ENCODE results near the gene PTPRZ1. TPM values are rescaled to one million over a fixed set of nuclear protein-coding genes. Genes with fewer than 3 reads are reported as not detected.

PTPRZ1 gene
- total RNA-seq, 1 donor from 2014 or later, result not detected

DNA sequence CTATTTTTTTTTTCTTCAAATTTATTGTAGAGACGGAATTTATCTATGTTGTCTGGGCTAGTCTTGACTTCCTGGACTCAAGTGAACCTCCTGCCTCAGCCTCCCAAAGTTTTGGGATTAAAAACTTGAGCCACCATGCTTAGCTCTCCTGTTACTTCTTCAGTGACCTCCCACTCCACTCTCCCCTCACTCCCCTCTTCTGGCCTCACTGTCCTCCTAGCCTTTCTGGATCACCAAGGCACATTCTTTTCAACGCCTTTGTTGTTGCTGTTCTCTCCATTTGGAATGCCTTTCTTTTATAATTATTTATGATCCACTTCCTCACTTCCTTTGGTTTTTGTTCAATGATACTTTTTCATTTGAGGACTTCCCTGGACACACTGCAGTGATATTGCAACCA is 17.9 kb downstream of the PTPRZ1 start:
- intact Hi-C loops (cut with micrococcal nuclease), result no loop called here

DNA sequence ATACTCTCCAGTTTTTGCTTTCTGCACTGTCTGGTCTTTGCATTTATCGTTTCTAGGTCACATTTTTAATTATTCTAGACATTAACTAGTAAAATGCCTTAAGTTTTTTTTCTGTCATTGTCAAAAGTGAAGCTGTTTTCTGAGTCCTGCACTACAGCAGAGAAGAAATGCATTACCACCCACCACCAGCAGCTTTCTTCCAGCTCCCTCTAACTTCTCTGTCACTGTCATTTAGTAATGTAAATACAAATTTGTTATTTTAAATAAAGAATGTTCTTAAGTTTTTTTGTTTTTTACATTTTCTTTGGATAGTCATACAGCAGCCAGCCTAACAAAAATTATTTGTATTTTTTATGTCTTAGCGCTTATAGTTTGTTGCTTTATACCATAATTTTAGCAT is 18.8 kb downstream of the PTPRZ1 start:
- intact Hi-C loops (cut with micrococcal nuclease), result no loop called here

DNA sequence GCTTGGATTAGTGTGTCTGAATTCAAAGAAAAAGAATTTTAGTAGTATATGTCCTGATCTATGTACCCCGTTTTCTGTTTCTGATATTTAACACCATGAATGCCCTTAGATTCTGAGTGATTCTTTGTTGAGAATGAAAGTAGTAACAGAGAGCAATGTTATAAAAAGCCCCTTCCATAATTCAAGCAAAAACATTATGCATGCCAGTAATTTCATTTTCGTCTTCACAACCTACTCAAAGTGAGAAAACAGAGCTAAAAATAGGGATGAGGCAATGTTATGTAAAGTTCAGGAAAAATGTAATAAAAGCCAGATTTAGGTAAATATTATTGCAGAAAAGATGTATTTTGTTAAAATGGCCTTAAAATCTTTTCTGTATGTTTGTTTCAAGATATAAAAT is 28.1 kb downstream of the PTPRZ1 start:
- intact Hi-C loops (cut with micrococcal nuclease), result no loop called here

DNA sequence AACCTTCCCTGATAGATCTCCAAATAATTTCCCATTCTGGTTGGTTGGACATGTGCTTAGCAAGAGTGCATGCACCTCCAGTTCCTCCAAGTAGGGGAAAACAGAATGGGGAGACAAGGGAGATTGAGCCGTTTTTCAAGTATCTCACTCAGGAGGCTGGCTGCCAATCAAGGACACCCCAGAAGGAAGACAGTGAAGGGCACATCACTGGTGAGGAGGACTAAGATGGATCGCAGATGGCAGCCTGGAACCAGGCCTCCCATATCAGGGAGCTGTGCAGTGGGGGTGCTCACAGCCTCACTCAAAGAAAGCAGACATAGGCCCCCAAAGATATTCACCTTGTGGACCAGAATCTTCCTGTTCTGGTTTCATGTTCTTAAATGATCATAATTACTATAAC is 31.2 kb downstream of the PTPRZ1 start:
- intact Hi-C loops (cut with micrococcal nuclease), result no loop called here

DNA sequence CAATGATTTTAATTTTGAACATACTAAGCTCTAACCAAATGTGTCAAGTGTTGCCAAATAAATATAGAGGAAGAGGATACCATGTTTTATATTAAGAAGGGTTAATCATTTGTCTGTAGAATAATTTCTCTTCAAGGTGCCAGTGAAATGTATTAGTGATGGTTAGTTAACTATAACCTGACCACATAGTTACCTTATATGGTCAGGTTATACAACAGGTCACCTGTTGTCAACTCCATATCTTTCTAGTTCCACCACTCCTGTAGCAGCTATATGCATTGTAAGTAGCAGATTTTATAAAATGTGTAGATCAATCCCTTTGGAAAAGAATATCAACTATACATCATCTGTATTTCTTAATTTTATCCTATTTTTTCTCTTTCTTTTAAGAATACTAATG is 35.1 kb downstream of the PTPRZ1 start:
- intact Hi-C loops (cut with micrococcal nuclease), result no loop called here

DNA sequence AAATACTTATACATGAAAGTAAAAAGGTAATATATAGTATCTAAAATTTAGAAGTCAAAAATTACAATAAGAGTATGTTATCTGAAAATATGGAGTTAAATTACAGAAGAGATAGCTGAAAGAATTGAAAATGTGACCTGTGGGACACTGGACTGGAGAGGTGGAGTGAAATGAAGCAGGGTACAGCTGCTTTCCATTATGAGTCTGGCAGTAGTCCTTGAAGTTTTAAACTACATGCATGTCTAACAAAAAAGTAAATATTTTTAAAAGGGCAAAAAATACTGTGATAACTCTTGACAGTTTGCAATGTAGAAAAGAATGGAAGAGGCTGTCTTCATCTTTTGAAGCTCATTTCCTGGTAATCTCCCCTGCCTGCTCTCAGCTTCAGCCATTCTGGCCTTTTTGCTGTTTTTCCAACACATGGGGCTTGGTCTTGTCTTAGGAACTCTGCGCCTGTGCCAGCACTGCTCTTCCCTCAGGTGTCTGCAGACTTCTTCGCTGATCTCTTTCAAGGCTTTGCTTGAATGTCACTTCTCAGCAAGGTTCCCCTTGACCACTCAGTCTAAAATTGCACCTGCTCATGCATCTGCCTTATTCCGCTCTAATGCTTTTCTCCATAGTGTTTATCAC is 36.9 kb downstream of the PTPRZ1 start:
- intact Hi-C loops (cut with micrococcal nuclease), result no loop called here

DNA sequence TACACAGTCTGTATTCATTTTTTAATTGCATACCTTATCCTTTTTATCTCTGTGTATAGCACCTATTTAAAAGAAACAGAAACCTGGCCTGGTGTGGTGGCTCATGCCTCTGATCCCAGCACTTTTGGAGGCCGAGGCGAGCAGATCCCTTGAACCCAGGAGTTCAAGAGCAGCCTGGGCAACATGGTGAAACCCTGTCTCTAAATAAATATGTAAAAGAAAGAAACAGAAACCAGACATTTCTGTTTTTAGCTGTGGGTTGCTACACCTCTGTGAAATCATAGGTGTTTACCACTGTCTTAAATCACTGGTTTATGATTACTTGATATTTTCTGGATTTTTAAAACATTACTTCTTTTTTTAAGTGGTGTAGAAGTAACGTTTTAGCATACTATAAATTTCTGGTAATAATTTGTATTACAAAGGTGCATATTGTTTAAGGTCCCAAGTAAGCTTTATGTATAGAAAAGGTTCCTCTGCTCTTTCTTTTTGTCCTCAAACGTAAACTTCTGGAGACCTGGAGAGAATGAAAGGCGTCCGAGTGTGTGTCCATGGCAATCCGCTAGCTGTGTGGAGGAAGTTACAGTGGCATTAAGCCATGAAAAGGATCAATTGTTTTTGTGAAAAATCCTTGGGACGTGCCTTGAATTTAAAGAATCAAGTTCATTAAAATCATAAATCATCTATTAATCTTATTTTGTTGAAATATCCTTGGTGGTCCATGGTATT is 41.1 kb downstream of the PTPRZ1 start:
- intact Hi-C loops (cut with micrococcal nuclease), result no loop called here

DNA sequence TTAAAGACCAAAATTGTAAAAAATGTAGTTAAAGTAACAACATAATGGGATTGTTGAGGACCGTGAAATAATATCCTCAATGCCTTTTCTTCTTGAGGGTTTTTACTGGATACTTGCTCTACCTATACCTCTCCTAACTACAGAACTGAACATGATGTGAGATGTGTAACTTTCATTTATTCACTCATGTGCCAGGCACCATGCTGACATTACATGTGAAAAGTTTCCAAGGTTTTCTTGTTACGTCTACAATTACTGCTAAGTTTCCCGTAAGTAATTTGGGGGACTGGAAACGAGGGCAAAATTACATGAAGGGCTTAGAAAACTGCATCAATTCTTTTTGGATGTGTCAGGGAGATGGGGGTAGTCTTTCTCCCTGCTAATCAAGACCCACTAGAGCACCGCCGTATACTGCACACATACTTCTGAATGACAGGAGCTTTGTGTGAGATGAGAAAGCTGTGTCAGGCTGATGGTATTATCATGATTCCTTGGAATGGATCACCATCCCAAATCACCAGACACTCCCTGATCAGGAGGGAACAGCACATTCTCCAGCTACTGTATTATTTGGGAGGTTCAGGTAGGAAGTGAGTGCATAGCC is 41.8 kb downstream of the PTPRZ1 start:
- intact Hi-C loops (cut with micrococcal nuclease), result no loop called here

DNA sequence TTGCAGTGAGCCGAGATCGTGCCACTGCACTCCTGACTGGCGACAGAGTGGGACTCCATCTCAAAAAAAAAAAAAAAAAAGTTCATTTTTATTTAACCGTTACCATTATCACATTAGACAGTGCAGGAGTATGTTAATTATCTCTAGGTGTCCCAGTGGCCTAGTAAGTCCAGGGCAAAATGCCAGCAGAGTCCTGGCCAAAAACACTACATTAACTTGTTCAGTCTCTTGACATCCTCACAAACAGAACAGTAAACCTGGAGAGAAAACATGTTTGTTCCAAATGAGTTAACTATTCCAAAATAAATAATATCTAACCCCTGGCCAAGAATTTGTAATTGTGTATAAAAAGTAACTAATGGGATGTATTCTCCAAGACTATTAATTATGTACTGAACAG is 43.2 kb downstream of the PTPRZ1 start:
- intact Hi-C loops (cut with micrococcal nuclease), result no loop called here

DNA sequence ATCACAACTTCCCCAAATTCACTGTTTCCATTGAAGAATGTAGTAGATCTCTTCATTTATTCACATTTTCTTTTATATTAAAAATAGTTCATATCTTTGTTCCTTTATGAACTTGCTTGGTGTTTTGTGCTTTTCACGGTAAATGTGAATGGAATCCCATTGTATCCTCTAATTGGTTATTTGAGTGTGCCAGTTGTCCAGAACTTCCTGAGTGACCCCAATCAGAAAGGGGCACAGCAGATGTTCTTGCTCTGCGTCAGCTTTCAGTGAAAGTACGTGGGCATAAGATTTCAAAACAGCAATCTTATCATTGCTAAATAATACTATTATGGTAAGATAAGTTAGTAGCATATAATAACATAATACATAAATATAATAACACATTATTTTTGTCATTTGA is 47.0 kb downstream of the PTPRZ1 start:
- intact Hi-C loops (cut with micrococcal nuclease), result no loop called here

DNA sequence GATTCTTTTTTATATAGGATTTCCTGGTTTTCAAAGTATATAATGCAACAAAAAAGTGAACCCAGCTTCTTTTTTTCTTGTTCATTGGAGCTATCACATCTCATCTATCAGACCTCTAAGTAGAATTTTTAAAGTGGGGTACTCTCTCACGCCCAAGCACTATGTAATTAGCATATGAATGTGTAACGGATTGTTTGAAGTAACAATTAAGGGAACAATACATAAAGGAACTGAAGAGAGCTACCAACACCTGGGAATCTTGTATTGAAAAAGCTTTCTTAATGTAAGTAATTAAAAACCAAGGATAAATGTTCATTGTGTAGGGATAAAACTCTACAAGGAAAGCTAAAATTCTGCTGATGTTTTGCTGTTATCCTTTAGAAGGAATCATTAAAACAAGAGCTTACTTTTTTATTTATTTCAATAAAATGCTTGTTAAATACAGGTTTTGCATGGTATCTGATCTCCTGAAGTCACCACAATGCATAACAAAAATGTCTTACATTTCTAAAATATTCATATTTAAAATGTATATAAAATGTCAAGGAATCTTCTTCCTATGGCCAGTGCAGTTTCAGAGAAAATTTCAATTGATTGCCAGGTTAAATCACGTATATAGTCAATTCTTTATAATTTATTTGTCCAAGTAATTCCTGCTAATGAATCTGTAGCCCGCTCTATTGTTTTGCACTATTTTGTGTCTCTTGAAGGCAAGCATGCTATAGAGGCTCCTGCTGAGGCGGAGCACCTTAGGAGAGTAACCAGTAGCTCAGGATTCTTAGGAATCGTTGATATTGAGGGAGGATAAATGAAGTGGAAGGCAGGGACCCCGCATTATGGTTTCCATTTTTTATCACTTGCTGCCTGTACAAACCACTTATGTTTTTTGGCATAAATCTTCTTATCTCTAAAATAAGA is 51.6 kb downstream of the PTPRZ1 start:
- intact Hi-C loops (cut with micrococcal nuclease), result no loop called here

DNA sequence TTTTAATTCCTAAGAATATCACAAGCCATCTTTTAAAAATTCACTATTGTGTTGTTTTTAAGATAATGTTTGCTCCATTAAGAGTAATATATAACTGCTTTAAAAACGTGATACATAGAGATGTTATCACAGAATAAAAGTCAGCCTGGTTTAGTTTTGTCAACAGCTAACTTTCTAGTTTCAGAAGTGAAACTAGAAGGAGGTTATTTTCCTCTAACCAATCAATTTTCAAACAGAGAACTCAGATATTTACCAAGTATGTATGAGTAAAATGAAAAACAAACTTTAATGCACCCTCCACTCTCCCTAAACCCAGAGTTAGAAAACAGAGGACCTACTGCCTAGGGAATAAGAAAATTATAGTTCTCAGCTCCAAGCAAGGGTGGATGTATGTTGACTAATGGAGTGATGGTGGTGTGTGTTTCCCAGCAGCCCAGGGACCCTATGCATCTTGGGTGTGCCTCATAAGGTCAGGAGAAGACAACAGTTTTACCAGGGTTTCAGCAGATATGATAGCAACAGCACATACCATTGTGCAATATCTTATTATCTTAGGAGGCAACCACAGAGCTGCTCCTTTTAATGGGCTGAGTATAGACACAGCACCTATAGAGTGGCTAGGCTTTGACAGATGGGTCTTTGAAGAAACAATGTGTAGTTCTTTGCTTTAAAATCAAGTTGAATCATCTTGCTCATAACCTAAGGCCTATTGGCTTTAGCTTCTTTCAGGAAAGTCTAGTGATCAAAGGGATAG is 58.4 kb downstream of the PTPRZ1 start:
- intact Hi-C loops (cut with micrococcal nuclease), result no loop called here

DNA sequence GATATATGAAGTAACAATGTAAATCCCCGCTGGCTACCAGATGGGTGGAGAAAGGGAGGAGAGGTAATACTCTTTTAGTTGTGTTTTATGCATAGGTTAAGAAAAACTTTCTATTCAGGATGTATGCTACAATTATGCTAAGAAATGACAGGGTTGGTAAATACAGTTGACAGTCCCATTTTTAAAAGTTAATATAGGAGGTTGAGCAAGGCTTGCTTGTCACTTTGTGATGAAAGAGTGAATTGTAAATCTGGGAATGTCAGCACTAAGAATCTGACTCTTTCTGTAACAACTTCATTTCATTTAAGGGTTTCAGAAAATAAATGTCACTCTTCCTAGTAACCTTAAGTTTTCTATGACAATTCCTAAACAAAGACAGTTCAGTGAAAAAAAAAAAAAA is 59.8 kb downstream of the PTPRZ1 start:
- intact Hi-C loops (cut with micrococcal nuclease), result no loop called here

DNA sequence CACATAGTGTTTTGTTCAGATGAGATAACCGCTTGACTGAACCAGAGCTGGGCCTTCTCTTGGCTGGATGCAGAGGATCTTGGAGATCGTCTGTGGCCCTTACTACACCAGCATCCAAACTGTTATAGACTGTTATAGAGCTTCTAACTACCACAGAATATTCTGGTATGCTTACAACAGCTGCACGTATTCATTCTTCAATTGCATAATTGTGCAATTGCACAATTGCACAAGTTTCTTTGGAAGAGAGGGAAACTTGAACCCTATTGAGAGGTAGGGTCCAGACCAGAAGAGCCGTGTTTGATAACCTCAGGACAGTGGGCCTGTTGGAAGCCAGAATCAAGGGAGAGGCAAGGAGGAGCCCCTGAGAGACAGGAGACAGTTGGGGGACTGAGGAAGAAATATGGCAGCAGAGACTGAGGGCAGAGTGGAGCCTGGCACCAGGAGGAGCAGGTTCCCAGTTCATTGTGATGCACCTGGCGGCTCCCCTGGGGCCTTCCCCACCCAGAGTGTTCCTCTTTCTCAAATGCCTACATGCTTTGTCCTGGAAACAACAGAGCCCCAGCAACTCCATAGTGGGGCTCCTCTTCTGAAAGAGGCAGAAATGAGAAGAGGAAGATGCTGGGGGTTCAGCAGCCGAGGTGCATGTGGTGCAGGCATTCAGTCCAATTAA is 64.1 kb downstream of the PTPRZ1 start:
- intact Hi-C loops (cut with micrococcal nuclease), result no loop called here

DNA sequence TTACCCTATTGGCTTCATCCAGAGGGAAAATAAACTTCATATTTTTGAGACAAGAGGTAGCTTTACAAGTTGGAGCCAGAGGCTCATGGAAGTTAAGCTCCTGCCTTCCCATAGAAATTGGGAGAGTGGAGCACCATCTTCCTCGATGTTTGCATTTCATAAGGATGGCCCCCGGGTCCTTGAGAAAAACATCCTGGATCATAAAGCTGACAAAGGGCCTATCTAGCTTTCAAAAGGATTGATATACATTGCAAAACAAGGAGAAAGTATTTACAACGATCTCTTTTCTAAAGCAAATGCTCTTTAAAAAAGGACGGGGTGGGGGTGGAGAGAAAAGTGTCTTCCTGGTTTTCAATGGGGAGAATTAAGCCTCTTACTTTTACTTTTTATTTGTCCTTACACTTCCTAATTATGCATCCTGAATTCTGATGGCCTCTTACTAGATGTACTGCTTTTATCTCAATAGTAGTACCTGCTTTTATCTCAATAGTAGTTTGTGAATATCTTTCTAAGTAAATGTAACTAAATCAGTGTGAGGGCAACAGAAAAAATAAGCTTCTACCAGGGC is 65.6 kb downstream of the PTPRZ1 start:
- intact Hi-C loops (cut with micrococcal nuclease), result no loop called here

DNA sequence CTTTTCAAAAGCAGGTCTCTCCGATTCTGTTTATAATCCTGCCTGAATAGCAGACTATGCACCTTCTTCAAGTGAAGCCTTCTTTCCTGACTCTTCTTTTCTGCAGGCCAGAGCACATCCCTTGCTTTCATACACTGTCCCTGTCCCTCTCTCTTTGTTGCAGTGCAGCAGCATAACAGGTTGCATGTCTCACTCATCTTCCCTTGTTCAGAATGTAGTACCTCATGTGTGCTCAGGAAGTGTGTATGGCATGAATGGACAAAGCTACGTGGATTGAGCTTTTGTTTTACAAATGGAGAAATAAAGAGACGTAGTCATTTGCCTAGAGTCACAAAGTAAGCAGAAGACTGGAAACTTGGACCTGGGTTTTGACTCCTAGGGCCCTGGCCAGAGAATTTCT is 68.0 kb downstream of the PTPRZ1 start:
- intact Hi-C loops (cut with micrococcal nuclease), result no loop called here

DNA sequence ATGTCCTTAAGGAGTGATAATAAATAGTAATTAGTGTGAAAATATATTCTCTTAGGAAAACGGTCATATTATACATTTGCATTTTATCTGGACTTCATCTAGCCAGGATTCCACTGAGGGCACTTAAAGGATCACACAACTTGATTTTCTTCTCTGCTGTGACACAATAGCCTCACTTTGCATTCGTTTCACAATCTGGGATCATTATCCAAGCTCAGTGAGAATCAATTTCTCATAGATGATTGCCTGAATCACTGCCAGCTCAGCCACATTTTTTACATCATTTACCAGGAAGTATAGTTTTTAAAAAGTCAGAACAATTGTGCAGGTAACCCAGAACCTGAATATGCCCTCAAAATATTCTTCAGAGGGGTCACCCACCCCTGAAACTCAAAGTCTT is 68.9 kb downstream of the PTPRZ1 start:
- intact Hi-C loops (cut with micrococcal nuclease), result no loop called here

DNA sequence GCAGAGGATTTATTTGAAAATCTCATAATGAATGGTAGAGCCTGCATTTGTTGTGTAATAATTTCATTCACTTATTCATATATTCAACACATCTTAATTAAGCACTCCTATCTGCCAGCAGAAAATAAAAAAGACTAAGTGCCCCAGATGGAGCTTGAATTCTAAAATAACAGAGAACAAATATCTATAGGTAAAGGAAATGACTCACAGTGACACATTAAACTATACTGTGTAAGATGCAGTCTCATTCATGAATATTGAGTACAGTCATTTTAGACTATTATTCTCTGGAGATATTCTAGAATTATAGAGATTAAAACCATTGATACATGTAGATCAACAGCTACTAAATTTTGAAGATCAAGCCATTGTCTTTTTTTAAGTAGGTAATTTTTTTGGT is 72.1 kb downstream of the PTPRZ1 start:
- intact Hi-C loops (cut with micrococcal nuclease), result no loop called here

DNA sequence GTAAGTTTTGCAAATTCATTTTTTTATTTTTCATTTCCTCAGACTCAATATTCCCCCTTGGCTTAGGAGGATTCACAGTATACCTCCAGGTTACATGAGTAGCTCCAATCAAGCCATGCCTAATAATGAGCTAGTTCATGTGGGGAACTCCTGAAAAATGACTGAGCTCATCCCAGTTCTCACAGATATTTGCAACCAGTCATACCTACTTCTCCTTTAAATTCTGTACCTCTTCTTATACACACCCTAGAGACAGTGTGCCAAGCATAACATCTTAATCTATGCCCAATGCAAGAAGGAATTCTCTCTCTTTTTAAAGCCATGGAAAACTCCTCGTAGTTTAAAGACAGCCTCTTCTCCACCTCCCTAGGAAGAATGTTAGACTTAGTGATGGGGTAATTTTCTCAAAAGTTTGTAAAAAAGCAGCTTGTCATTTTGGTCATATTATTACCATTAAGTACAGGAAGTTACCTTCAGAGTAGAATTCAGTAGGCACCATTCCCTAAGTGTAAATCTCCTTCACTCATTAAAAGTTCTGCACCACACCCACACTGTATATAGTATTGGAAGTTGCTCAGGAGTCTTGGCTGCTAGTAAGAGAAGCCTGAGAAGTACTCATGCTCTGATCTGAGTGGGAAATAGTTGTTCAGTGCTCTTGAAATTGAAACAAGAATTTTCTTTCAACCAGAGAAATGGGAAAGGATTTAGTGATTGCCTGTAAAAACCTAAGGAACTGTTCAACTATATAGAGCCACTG is 72.7 kb downstream of the PTPRZ1 start:
- intact Hi-C loops (cut with micrococcal nuclease), result no loop called here

DNA sequence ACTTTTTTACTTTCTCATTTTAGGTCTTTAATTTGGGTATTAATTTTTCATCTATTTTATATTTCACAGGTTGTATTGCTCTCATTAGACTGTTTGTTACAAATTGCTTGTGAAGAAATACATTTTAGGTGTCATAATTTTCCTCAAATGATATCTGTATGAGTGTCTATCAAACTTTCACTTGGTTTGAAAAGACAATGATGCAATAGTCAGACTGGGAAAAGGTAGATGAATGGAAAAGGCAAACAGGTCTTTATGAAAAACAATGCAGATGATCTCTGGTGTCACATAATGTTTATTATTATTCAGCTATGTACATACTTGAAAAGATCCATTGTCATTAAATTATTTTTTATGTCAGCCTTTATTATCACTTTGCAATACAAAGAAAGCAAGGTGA is 80.2 kb downstream of the PTPRZ1 start:
- intact Hi-C loops (cut with micrococcal nuclease), result no loop called here

Measured in T-helper 2 cell treated with Interferon-gamma antibody and Interleukin-4, amounts not matched to agents 100 ng/mL and 5 ng/mL, for 36 hours (primary cell).